NCI-H2081 treated with DMSO at 0.1 percent for 48 hours (cell line): Measurements from ENCODE around the gene TLX3.
"Not testable (repeated sequence)": the region's sequence is repeated elsewhere in the genome, so short reads cannot be mapped to it uniquely, and the experiment has no call there.

Source experiments
- DNase-seq: peaks from one replicate; lab custom pipeline; 2025; lab: John Stamatoyannopoulos, UW

TLX3 gene

DNA sequence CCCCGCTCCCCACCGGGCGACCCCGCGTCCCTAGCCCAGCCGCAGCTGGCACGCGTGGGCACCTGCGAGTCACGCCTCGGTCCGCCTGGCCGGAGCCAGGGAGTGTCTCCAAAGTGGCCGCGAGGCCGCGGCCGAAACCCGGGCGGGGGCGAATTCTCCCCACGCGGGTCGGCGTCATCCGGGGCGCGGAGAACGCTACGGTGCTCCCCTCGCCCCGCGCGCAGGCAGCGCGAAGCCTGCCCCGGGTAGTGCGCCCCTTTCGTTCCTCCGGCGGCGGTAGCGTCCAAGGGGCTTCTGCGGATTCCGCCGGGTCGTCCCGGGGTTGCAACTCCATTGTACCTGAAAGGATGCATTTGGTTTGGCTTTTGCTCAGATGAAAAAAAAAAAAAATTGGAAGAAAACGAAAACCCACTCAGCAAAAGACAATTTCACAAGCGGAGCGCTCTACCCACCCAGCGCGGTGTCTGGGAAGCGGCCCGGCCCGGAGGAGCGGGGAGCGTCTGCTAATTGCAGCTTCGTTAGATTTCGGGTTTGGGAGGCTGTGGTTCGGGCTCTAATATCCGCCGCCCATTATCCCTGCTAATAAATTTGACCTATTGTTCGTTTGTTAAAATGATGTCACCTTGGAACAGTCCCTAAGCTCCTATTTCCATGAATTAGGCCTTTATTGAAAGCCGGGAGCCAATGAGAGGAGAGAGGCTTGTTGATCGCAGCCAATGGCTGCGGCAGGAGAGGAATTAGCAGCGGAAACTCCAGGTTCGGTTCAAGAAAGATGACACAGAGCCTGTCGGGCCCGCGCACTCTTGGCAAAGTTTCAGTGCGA is at the start of gene TLX3:
TSS of gene TLX3 (plus strand) at position 796 of the 823 bp plus-strand sequence. CDS start 118 bp downstream, outside the sequence.
- no peak for DNase-seq

DNA sequence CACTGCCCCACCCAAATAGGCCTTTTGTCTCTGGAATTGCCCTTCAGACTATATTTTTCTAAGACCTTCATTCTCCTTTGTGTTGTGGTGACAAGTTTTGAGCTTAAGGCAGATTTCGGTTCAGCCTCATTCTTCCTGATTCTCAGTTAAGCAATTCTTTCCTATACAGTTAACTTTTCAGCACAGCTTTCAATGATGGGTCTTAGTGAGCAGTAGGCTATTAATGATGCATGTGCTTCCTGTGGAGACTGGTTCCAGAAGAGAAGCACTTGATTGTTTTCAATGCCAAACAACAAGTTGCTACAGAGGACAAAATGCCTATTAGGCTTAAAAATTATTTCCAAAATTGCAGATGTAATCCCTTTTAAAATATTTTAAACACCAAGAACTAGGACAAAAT is 47.7 kb upstream of the TLX3 start:
- no peak for DNase-seq

DNA sequence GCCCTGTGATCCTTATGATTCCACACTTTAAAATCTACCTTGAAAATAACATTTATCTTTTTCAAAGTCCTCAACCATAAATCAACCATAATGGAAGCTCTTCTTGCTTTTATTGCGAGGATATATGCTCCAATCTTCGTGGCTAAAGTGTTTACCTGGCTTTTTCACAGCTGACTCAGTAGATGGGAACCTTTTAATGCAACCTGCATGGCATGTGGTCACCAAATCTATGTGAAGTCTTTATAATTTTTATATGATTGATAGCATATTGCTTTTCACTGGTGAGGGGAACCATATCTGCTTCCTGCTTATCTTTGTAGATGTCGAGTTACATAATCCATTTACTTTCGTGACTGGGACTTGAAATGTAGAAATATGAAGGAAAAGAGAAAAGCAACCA is 47.1 kb upstream of the TLX3 start:
- no peak for DNase-seq

DNA sequence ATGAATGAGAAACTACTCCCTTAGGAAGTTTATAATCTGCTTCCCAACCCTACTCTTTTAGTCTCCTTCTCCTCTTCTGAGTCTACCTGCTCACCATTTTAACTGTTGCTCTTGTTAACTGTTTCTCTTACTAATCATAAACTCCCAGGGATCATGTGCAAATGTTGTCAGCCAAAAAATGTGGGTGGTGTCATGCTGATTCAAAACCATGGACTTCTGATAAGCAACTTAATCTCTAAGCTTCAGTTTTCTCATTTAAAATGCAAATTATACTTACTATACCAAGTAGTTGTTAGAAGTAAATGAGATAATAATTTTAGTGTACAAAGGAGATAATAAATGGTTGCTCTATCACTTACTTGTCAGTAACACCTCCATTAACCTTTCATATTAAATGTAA is 45.9 kb upstream of the TLX3 start:
- no peak for DNase-seq

DNA sequence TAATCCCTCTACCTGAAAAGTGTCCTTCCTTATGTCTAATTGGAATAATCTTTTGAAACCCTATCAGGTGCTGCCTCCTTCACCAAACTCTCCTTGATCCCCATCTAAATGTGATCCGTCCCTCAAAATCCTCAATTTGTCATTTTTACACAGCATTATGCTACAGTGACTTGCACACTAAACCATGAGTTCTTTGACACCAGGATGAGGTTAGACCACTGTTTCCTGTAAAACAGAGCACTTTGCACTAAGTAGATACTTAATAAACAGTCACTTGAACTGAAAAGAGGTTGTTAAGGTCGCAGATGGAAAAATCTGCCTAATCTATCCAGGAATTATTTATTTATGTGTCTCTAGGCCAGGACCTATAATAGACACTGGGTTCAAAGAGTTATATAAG is 44.2 kb upstream of the TLX3 start:
- DNase-seq = no peak

DNA sequence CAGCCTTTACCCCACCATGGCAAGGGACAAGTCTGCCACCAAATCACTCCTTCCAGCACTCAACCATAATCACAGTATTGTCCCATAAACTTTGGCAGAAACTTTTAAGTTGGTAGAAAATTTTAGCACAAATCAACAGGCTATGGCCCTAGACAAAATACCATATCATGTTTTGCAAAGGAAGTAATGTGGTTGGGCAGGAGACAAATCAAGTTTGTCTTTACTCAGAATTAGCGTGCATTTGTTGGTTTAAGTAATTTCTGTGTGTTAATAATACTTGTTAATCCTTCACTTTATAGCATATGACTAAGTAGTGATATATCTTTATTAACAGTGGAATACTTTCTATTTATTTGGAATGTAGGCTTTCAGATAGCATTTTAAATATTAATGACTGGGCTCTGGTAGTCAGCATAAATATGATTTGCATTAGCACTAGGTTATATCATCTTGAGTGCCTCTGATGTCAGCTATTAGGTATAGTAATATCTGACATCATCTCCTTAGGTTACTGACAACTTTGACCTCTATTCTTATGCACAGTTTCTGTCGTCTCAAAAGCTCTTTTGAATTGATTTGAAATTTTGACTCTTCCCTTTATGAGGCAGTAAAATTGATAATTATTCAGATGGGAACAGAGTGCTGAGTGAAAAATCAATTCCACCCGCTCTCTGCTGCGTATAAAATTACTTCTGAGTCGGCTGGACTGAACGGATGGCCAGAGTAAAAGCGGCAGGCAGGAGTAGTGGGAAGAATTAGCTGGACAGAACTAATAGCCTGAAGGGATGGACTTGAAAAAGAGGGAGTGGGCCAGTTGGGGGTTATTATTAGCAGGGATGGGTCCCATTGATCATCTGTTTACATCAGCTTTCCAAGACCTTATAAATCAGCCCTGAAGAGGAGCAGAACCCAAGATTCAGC is 40.1 kb upstream of the TLX3 start:
- no peak for DNase-seq

DNA sequence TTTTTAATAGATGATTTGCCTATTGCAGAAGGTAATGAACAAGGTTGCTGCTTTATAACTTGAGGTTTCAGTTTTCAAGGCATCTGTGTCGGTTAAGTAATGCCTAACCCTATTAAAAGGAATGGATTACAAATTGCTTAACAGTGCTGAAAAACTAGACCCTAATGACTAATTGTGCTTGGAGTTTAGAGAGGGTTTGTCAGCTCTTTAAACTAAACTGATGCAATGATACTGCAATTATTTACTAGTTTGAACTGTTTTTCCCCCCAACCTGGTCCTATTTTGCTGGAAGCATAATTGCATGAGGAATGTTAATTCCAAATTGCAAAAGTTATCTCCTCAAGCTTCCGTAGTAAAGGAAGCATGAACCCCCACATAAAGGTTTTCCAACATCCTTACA is 39.3 kb upstream of the TLX3 start:
- no peak for DNase-seq

DNA sequence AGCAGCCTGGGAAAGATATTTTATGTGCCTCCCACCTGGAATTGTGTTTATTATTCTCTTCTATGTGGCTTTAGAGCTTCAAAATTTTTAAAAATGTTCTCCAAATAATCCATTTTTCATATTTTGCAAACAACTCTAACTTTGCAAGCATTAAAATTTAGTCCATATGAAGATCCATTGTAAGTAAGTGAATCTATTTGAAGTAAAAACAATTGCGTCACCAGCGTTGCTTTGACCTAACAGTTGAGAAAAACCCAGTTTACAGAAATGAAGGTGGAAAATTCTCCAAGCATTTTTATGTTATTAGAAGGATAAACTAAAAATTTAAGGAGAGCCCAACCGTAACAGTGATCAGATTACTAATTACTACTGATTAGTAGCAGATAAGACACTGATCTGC is 38.9 kb upstream of the TLX3 start:
- no peak for DNase-seq

DNA sequence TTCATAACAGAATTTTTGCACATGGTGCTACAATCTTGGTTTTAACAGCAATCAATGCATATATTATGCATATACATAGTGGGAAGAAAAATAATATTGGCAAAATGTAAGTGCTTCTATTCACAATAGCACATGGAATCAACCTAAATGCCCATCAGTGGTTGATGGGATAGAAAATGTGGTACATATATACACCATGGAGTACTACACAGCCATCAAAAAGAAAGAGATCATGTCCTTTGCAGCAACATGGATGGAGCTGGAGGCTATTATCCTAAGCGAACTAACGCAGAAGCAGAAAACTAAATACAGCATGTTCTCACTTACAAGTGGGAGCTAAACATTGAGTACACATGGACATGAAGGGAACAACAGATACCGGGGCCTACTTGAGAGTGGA is 37.2 kb upstream of the TLX3 start:
- no peak for DNase-seq

DNA sequence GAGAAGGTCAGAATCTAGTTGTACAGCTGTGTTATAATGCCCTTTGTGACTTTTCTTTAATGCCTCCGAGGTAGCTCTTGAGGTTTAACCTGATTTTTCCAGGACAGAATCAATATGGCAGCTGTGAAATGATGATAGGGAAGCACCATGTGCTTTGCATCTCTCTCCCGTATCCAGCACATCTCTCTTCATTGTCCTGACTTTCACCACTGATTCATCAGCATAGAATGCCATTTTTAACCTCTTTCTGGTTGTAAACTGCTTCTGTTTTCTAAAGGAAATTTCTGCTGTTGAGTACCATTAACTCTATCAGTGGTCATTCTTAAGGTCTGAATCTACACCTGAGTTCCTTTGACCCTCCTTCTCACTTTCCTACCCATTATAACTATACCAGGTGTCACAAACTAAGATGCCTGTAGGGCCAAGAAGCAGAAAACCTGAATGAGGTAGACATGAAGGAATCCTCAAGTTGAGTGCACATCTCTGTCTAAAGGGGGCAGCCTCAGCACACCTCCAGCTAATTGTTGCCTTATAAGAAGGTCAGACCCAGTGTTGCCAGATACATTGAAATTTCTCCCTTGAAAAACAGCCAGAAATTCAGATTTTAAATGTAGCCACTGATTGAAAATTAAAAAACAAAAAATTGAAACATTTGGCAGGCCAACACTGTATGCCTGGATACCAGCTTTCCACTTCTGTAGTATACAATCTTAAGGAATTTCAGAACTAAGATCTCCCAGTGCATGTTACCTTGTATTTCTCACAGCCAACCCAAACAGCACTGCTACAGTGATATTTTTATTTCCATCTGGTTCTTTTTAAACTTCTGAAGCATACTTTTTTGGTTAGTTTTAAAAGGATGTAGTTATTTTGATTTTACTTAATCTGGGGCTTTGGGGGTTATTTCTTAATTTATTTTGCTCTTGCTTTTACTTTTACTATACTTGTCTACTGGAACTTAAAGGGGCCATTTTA is 35.8 kb upstream of the TLX3 start:
- no peak for DNase-seq

DNA sequence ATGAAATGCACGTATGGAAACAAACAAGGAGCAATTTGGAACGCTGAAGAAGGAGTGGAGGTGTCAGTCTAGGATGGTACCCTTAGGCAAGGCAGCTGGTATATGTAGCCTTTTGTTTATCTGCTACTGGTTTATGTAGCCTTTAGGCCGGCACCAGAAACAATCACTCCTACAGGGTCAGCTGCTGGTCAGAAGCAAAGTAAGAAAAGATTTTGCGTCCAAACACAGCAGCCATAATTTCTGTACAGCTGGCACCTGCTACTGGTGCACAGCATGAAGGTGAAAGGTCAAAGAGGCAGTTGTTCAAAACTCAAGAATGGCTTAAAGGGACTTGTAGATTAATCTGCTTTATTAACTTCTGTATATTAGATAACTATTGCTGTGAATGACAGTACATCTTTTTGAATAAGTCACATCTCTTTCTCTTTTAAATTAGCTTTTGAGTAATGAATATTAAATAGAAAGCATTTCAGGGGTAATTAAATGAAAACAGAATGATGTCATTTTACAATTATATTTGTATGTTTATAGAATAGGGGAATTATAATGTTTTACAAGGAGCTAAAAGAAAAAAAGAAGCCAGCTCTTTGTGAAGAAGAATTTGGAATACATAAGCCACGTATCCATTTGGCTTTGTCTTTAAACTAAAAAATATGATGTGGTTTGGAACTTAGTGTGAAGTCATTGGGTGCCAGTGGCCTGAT is 33.1 kb upstream of the TLX3 start:
- DNase-seq = no peak

DNA sequence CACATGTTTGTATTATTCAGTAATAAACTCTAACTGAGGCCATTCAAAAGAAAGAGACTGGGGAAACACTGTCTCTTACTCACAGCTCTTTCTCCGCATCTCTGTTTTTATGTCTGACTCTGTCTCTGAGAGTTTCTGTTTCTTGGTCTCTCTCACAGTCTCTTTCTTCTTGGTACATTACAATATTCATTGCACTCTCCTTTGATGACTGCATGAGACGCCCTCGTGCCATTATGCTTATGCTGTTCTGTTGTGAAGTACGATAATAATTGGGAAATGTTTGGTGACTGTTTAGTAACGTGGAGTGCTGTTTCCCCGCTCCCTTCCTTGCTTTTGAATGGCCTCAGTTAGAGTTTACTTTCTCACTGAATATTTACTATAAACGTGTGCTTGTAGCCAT is 25.3 kb upstream of the TLX3 start:
- DNase-seq = no peak

DNA sequence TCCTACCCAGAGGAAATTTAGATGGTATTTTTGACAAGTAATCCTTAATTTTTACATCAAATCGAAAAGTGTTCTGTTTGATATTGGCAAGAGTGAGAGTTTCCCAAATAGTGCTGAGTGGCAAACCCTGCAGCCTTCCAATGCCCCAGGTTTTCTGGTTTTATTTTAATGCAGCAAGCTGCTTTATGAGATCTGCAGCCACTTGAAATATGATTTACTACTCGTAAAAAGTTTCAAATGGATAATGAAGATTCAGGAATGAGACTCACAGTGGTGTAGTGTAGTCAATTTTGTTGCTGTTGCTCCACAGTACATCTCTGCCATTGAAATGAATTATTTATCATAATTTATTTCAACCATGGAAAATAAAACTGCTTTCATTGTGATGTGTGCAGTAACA is 23.6 kb upstream of the TLX3 start:
- no peak for DNase-seq

DNA sequence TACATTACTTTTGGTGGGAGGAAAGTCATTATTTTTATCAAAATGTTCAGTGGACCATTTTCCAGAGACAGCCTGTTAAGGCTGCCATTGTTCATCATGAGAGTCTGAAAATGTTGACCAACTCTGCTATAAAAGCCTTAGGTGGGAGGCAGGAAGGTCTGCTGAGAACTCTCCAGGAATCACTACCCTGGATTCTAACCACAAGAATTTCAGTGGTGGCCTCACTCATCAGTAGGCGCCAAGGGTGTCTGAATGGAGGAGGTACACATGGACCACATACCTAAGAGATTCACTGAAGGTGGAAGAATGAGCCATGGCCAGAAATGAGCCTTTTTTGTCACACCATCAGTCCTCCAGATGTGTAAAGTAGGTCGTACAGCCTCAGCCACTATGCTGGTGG is 21.0 kb upstream of the TLX3 start:
- no peak for DNase-seq

DNA sequence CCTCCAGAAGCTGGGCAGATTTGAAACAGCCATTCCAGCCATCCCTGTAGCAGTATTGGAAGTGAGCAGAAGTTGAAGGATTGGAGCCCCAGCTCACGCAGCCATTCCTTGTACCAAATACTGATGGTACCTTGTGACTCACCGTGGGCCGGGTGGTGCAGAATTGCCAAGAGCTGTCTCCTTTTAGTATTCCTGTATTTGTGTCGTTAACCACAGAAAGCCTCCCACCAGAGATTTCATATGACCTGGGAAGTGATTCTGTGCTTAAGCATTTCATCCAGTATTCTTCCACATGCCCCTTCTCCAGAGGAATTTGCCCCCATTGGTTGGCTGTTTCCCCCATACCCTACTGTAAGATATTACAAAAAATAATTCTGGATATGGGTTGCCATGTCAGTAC is 17.7 kb upstream of the TLX3 start:
- DNase-seq = no peak

DNA sequence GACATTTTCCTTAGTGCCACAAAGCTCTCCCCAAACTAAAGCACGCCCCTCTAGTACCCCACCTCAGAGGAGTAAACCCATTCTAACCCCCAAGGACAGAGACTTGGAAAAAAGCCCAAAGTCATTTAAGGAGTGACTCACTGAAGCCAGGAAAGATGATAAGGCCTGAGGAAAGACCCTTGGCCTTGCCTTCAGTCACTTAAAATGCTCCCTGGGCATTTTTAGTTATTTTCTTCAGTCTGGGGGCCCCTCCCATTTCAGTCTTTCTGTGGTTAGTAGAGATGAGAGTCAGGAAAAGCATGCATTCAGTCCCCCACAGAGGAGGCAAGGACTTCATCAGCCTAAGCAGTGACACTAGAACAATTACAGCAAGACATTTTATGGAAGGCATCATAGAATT is 13.7 kb upstream of the TLX3 start:
- DNase-seq = no peak

DNA sequence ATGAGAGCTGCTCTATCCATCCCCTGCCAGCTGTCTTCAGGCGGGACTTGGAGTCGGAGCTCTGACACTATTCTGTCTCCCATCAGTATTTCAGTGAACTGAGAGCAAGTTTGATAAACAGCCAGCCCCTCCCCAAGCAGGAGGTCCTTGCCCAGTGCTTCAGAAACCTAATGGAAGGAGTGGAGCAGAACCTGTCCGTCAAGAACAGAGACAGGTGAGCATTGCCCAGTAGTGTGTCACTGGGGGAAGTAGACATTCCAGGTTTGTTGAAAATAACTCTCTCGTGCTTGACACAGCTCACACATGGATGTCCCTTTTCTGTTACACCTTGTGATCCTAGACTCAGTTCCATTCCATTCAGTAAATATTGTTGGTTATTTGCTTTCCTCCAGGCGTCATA is 13.2 kb upstream of the TLX3 start:
- no peak for DNase-seq

DNA sequence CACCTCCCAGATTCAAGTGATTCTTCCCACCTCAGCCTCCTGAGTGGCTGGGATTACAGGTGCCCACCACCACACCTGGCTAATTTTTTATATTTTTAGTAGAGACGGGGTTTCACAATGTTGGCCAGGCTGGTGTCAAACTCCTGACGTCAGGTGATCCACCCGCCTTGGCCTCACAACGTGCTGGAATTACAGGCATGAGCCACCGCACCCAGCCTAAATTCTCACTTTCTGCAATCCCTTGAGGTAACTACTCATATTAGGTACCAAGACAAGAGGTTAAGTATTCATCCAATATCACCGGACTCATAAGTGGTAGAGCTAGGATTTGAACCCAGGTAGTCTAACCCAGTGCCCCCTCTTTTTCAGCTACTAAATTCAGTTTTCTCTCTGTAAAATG is 11.1 kb upstream of the TLX3 start:
- DNase-seq = not testable (repeated sequence)

DNA sequence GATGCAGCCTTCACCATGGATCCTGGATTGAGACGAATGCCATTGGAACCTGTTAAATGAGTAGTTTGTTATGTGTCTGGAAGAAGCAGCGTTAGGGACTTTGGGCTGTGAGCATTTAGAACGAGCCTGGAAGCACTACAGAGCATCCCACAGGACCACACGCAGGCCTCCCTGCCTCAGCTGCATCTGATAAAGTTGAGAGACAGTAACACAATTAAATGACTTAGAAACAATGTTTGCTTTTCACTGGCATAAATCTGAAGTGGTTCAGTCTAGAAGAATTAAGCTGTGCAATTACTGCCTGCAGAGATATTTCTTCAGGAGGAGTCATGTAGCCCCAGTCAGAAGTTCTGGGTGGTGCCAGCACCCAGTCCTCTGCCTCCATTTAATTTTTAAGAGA is 9.8 kb upstream of the TLX3 start:
- DNase-seq = no peak

DNA sequence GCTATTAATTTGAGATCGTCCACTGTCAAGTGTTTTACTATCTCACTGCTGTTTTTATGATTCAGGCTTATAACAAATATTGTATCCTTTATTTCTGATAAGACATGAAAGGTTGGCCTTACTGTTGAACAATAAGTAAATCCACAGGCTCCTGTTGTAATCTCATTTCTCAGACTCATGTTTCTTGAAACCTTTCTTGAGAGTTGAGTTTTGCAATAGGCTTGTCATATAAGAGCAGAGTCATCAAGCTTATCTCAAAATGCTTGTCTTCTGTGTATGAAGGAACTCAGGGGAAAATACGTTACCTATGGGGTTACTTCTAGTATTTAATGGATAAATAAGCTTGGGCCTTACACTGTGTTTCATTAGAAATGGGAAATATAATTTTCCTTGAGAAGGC is 9.2 kb upstream of the TLX3 start:
- DNase-seq = no peak

DNA sequence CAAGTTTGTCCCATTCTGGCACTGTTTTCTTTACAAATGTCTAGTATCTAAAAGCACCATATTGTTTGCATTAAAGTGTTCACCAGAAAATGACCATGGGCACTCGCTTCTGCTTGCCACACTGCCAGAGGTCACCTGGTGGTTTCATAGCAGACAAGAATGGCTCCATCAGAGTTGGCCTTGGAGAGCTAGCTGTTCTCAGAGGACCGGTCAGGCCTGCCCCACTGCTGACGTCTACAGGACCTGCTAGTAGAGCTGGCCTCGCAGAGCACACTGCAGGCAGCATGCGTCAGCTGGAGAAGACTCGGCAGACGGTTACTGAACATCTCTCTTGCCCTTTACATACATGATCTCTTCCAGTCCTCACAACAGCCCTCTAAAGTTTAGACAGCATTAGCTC is 8.7 kb upstream of the TLX3 start:
- DNase-seq = no peak
